ENCODE data around the gene MYOF.

GRCh38 chr10:93290661-93291354 is 191.3 kb downstream of the MYOF start:
- TF ChIP-seq CTCF (IDR thresholded peaks at IDR 0.05) (no peak), ZFX (IDR thresholded peaks at IDR 0.05; ENCODE audit: borderline replicate concordance) (no peak)
